Tibial artery (tissue), 4 donors: ENCODE results near the gene GRP.

Experiments
- DNase-seq, 2 donors: peaks; one replicate each; pipeline ENCODE4 v3.0.0-alpha.2; 2019
- H3K27ac ChIP-seq, 2 donors: fragments of 200-600 bp; sonication (generic) in 1 of 2; 1 replicate in 1 of 2; 2 replicates in 1 of 2; pipeline ENCODE4 v1.5.1; 2018 to 2019; ENCODE audit warnings: mild to moderate bottlenecking in 1 of 2
- H3K27me3 ChIP-seq, 2 donors: fragments of 200-600 bp; sonication (generic) in 1 of 2; one replicate each; pipeline versions ENCODE4 v1.5.1 to v1.6.0; 2016 to 2019
- H3K36me3 ChIP-seq, 3 donors: fragments of 200-600 bp; sonication (generic) in 2 of 3; one replicate each; pipeline ENCODE4 v1.5.1; 2016 to 2019; ENCODE audit warnings: mild to moderate bottlenecking in 2 of 3
- H3K4me1 ChIP-seq, 4 donors: fragments of 200-600 bp; sonication (generic) in 2 of 4; 1 replicate in 3 of 4; 2 replicates in 1 of 4; pipeline ENCODE4 v1.5.1; 2016 to 2019
- H3K4me3 ChIP-seq, 2 donors: fragments of 200-600 bp; sonication (generic) in 1 of 2; 1 replicate in 1 of 2; 2 replicates in 1 of 2; pipeline ENCODE4 v1.5.1; 2018 to 2019; ENCODE audit warnings: mild to moderate bottlenecking in 2 of 2
- H3K9me3 ChIP-seq, 3 donors: fragments of 200-600 bp; sonication (generic) in 1 of 3; one replicate each; pipeline ENCODE4 v1.5.1; 2016 to 2019
- intact Hi-C: fragments of 100-400 bp; cut with DNase I; formaldehyde crosslinking; loops from one replicate; pipeline ENCODE4 v1.15.0; 2023; ENCODE audit warnings: low total_unique reads
- TF ChIP-seq, protein P1 (sequence below), 2 experiments: fragments of 200-600 bp in 1 of 2; fragments of 450-650 bp in 1 of 2; IDR thresholded peaks; one replicate each; pipeline ENCODE4 v1.5.1; 2017 to 2019; ENCODE audit warnings: antibody characterized with exemption in 2 of 2, mild to moderate bottlenecking in 1 of 2, moderate library complexity in 1 of 2

Gene GRP

DNA sequence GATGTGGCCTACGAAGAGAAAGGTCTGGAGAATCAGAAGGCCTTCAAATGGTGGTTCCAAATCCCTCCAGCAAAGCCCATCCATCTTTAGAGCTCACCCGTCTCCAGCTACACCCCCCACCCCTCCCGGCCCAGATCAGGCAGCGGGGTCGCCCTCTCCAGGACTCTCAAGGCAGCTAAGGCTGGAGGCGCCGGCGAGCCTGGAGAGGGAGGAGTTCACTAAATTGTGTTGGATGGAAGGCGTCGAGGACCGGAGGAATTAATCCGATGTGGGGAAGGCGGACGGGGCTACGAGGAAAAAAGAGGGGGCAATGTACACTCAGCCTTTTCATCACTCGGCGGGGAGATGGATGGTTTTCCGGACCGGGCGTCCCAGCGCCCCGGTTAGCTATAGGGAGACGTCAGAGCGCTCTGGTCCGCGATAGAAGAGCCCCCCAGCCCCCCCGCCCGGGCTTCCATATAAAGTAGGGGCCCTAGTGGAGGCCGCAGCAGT lies at the start of gene GRP:
Gene GRP (plus strand): TSS at position 487 of the 492 bp plus-strand sequence. CDS start 108 bp downstream, outside the sequence.
- intact Hi-C loops, result no loop called here
- Histone ChIP-seq H3K4me3 (no peak within 1 kb of the TSS), H3K27me3 (peaks cover 0 to 45% of the 10 kb centered on the region in 2 donors), H3K4me1 (peaks cover 0 to 16% (median 6%) of the 10 kb centered on the region in 4 donors), H3K36me3 (no peaks in the 10 kb centered on the region), H3K27ac (no peak within 1 kb of the TSS), H3K9me3 (no peaks in the 10 kb centered on the region)
- DNase-seq, result no peak
- TF ChIP-seq, protein P1, sequence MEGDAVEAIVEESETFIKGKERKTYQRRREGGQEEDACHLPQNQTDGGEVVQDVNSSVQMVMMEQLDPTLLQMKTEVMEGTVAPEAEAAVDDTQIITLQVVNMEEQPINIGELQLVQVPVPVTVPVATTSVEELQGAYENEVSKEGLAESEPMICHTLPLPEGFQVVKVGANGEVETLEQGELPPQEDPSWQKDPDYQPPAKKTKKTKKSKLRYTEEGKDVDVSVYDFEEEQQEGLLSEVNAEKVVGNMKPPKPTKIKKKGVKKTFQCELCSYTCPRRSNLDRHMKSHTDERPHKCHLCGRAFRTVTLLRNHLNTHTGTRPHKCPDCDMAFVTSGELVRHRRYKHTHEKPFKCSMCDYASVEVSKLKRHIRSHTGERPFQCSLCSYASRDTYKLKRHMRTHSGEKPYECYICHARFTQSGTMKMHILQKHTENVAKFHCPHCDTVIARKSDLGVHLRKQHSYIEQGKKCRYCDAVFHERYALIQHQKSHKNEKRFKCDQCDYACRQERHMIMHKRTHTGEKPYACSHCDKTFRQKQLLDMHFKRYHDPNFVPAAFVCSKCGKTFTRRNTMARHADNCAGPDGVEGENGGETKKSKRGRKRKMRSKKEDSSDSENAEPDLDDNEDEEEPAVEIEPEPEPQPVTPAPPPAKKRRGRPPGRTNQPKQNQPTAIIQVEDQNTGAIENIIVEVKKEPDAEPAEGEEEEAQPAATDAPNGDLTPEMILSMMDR (IDR thresholded peaks at IDR 0.05), result no peak

DNA sequence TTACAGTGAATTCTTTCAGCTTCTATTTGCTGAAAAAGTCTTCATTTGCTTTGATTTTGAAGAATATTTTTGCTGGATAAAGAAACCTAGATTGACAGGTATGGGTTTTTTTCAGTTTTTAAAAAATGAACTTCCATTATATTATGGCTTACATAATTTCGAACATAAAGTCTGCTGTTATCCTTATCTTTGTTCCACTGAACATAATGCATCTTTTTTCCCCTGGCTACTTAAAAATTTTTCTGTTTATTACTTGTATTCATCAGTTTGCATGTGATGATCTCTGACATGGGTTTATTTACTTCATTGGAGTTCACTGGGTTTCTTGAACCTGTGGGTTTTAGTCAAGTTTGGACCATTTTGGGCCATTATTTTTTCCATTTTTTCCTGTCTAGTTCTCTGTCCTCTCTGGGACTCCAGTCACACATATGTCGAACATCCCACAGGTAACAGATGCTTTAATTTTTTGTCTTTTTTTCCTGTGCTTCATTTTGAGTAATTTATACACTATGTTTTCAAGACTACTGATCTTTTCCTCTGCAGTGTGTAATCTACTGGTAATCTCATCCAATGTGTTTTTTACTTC lies 47.2 kb upstream of the GRP start:
- intact Hi-C loops, result no loop called here
- no peak for DNase-seq
- no peak overlapping the region for H3K27ac ChIP-seq

DNA sequence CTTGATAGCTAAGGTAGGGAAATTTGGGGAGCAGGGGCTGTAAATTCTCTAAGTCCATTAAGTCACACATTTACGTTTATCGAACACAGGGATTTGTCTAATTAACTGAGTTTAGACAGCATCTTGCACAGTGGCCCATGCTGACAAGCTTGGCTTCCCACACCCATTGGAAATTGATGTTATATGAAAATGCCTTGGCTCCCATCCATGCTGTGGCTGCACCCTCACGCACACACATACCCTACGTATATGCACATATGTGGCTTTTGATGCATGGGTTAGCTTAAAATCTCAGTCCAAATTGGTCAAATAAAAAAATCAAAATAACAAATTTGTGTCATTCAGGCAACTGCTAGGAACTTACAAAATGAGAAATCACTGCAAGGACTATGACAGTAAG lies 42.5 kb upstream of the GRP start:
- Histone ChIP-seq H3K9me3 (no peaks in the 10 kb centered on the region), H3K36me3 (no peaks in the 10 kb centered on the region), H3K27me3 (peaks cover 0 to 3% of the 10 kb centered on the region in 2 donors), H3K4me3 (no peak overlapping the region), H3K4me1 (no peaks in the 10 kb centered on the region), H3K27ac (no peak overlapping the region)
- TF ChIP-seq, protein P1 (IDR thresholded peaks at IDR 0.05), result no peak
- intact Hi-C loops, result no loop called here
- no peak for DNase-seq

More for the DNA sequence above, 47.2 kb upstream of the GRP start:
- TF ChIP-seq, protein P1 (IDR thresholded peaks at IDR 0.05), result no peak
- H3K27me3 ChIP-seq, result no peaks in the 10 kb centered on the region
- no peaks in the 10 kb centered on the region for H3K36me3 ChIP-seq
- H3K4me1 ChIP-seq, result no peaks in the 10 kb centered on the region
- no peak overlapping the region for H3K4me3 ChIP-seq
- peaks cover 0 to 8% (median 0%) of the 10 kb centered on the region in 3 donors for H3K9me3 ChIP-seq

DNA sequence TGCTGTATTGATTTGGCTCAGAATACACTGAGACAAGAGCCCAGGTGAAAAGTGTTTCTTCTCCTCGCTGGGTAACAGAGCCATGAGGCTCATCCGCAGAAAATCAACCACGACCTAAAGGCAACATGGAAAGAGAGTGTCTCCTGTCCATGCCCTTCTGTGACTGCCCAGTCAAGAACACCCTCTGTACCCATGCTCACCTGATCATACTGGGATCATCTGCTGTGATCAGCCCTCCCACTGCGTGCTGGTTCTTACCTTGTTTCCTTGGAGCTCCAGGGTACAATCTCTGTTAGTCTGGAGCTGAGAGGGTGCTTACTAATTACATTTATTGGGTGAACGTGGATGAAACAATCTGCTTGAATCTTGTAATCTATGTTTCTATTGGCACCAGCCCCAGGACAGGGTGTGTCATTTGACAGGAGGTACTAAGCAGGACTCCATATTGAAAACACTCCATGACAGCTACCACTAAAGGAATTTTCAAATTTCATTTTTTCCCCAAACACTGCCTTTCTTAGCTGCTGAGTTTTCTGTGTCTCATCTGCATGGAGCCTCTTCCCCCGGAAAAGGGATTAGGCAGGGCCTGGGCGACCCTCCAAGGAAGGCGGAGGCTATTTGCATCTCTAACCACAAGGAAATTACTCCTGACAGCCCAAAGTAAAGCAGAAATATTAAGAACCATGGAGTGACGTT lies 39.7 kb upstream of the GRP start:
- intact Hi-C loops, result no loop called here
- Histone ChIP-seq H3K27ac (no peak overlapping the region), H3K4me3 (no peak overlapping the region), H3K9me3 (no peaks in the 10 kb centered on the region), H3K36me3 (no peaks in the 10 kb centered on the region), H3K4me1 (no peaks in the 10 kb centered on the region), H3K27me3 (peaks cover 0 to 3% of the 10 kb centered on the region in 2 donors)
- TF ChIP-seq, protein P1 (IDR thresholded peaks at IDR 0.05), result no peak
- no peak for DNase-seq

DNA sequence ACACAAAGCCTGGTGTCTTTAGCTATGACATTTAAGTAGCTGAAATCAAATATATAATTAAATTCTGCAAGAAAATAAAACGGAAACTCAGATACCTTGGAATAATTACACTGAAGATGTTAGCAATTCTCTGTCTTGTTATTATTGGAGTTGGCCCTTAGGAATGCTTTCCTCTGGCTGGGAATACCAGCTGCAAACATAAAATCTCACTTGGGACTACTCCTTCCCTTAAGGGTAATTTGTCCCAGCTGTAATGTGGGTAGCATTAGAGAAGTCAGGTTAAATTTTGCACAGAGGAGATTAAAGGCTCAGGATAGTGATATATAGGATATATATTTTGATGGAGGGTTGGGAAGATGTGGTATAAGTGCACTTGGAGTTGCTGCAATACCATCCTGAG lies 37.3 kb upstream of the GRP start:
- Histone ChIP-seq H3K4me1 (no peaks in the 10 kb centered on the region), H3K9me3 (no peaks in the 10 kb centered on the region), H3K36me3 (no peaks in the 10 kb centered on the region), H3K27me3 (peaks cover 0 to 3% of the 10 kb centered on the region in 2 donors), H3K27ac (no peak overlapping the region), H3K4me3 (no peak overlapping the region)
- DNase-seq, result no peak
- intact Hi-C loops, result no loop called here
- TF ChIP-seq, protein P1 (IDR thresholded peaks at IDR 0.05), result no peak
